Dedifferentiated amniotic fluid mesenchymal stem cell (primary cell): Measurements from ENCODE around the gene SYPL1.

Experiments
- DNase-seq: peaks from one replicate; pipeline ENCODE4 v3.0.0-alpha.2; 2016; ENCODE audit errors: extremely low spot score

Gene SYPL1

DNA sequence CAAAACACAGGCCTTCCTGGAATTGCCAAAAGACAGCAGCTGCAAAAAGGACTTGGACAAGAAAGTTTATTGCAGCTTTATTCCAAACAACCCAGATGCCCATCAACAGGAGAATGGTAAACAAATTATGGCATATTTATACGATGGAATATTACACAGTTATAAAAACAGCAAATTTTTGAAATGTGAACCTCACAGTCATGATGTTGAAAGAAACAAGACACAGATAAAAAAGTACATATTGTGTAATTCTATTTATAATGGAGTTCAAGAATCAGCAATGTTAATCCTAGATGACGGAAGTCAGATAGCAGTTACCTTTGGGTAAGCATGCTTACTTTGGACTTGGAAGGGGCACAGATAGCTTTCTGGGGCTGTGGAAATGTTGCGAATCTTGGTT, 44.4 kb downstream of the SYPL1 start:
- no peak for DNase-seq

GRCh38 chr7:106065575-106066500, 46.3 kb downstream of the SYPL1 start:
- DNase-seq, result peak; percentile 35

DNA sequence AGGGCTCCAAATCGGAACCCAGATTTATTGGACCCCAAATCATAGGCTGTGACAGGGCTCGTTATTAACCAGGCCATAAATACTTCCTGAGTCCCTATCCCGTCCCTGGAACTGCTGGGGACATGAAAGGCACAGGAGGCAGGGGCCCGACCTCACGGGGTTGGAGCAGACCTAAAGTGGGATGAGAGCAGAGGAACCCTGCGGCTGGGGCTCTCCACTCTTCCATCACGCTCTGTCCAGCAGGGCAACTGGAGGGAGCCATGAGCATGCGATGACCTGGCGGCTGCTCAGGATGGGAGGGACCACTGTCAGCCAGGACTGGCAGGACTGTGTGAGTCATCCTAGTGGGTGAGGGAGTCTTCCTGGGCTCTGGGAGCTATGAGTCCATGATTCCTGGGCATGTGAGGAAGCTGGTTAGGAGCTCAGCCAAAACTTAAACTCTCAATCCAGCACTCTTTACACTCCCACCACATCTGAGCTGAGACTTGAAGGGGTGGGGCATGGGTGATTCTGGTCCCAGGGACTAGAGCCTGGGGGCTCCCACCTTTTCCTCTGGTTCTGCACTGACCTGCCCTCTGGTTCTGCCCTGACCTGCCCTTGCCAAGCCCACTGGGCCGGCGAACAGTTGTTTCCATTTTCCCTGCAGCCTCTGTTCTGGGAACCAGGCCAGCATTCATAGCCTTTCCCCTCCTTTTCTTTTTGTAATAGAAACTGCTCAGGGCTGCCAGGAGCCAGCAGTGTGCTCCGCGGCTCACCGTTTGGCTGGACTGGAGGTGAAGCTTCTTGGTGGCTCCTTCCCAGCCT, 47.1 kb downstream of the SYPL1 start:
- peak; percentile 95 for DNase-seq

GRCh38 chr7:106064316-106064715, 47.8 kb downstream of the SYPL1 start:
- DNase-seq, result no peak

- DNase-seq, result no peak
These were observed 48.4 kb downstream of the SYPL1 start for GRCh38 chr7:106063692-106064091.

DNA sequence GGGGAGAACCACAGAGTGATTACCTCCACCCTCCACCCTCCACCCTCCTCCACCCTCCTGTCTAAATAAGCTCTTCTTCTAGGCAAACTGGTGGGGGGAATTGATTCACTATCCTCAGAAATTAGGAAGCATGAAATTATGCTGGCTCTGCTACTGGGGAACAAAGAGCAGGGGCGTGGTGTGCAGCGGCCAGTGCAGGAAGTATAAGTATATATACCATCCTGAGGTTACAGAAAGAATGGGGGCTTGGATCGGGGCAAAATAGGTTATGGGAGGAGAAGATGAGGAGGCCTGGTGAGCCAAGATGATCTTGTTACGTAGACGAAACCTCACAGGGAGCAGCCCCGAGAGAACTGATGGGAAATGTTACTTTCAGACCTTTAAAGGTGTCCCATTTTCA, 49.1 kb downstream of the SYPL1 start:
- no peak for DNase-seq

DNA sequence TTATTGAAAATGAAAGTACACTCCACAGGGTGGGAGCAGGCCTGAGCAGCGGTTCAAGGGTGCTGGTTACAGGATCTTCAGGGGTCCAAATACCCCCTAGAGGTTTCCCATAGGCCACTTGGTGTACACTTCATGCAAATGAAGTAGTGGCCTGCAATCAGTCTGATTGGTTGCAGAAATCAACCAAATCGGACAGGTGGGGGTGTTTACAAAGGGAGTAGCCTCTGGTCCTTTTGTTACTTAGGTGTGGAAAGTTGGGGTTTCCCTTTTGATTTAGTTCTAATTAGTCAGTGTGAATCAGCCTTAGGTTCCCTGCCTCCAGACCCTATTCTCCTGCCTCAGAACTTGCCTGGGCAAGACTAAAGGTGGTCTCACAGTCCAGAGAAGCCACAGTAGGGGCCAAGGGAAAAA, 49.6 kb downstream of the SYPL1 start:
- no peak for DNase-seq

GRCh38 chr7:106062006-106062405, 50.1 kb downstream of the SYPL1 start:
- DNase-seq, result no peak

DNA sequence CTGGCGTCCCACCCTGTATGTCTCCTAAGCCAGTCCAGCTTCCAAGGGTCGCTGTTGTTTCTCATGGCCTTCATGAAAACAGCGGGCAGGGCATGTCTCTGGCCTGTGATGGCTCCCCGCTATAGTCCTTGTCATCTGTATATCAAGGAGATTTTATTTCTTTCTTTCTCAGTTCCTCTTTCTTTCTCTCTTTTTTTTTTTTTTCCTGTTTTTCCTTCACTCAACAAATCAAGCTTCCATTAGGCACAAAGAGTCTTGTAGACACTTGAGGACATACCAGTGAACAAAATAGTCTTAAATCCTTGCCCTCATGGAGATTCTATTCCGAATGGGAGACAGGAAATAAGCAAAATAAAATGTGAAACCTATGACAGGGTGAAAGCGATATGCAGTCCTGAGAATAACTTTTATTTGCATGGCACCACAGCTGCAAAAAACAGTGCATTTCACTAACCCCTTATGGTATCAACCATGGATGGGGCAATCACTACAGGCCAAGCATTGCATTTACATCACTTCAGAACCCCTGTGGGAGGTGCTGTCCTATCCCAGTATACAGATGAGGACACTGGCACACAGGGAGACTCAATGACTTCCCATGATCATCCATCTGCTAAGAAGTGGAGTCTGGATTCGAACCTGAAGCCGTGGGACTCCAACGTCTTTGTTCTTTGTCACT, 50.7 kb downstream of the SYPL1 start:
- DNase-seq, result no peak

DNA sequence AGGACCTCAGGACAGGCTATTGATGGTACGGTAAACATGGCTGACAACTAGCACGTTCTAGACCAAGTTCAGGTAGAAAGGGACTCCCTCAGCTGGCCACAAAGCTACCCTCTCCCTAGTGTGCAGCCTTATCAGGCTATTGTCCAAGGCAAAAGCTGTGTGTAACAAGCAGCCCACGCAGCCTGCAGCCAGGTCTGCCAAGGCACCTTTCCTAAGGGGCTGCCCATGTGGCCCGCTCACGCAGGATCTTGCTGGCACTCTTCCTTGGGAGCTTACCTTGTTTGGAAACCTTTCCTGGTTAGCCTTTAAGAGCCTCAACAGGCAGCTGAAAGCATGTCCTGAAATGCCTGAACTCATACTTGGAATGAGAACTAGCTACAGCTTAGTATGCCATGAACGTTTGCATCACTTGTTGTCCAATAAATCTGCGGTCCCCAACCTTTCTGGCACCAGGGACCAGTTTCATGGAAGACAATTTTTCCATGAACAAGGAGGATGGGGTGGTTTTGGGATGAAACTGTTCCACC, 51.7 kb downstream of the SYPL1 start:
- DNase-seq, result no peak

GRCh38 chr7:106059556-106059955, 52.6 kb downstream of the SYPL1 start:
- no peak for DNase-seq

DNA sequence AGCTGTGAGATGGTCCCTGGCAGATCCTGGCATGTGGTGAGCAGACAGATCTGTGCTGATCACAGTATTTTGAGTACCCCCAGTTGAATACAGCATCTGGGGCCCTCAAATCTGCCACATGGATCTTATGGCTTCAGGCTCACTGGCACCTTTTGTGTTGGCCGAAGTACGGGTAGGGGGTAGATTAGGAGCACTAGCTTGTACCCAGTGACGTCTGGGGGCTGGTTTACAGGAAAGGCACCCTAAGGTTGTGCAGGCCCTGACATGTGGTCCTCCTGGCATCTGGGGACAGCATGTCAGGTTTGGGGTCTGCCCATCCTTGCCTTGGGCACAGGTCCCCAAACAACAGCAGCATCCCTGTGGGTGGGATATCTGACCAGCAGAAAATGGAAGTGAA, 53.2 kb downstream of the SYPL1 start:
- DNase-seq, result no peak

DNA sequence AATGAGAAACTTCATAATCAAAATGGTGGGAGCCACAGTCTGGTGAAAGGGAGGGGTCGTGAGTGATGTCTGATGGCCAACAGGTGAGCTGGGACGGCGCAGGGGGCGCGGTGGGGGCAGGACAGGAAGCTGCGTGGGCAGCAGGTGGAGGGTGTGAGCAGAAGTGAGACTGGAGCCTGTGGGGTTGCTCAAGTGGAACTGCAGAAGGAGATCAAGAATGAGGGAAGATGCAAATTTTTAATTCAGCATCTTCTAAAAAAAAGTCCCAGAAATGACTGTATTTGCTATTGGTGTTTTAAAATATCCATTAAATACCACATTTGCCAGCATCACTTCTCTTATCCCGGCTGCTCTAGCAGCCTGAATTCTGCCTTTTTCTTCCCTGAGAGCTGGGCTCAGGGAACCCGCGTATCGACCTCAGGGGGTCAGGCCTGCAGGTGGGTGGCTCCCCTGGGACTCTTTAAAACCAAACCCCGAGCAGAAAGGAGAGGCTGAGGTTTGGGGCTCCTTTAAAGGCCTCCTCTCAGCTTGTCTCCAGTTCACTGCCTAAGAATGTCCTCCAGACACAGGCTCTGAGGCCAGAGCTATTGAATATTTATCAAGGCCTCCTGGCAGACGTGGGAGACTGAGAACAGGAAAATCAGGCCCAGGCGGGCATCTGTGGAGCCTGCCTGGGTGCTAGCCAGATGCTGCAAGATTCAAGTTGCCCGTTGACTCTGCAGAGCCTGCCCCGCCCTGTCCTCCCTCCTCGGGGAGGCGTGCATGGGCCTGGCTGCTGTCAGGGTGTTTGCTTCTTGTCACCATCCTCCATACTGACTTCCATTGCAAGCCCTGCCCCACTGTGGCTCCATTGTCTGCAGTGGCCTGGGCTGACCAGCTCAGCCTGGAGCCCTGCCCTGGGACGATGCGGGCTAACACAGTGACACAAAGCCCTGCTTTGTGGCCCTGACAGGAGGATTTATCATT, 53.9 kb downstream of the SYPL1 start:
- DNase-seq, result no peak

DNA sequence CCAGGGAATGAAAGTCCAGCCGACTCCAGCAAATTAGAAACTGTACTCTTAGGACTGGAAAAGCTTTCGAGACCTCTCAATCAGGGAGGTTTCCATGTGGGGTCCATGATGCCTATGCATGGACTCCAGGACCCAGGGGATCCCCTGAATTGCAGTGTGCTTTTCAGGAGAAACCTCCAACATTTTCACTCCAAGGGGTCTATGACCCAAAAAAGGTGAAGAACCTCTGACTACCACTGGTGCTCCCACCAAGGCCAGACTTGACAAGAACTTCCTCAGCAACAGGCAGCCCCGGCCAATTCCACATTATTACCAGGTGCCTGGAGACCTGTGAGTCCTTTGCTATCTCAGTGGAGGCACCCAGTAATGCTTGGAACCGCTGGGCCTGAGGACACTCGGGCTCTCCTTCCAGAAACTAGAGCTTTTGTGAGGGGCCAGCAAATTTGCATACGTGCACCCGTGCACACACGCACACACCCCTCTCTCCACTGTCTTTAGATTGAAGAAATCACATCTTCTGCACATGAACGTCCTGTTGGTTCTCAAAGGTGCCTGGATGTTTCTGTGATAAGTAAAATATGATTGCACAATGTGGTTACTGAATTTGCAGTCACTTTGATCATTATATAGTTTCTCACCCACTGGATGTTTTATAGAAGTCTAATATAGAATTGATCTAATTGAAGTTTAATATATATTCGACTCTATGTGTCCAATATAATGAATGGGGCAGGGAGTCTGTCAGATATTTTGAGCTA, 54.7 kb downstream of the SYPL1 start:
- no peak for DNase-seq

GRCh38 chr7:106056513-106057203, 55.5 kb downstream of the SYPL1 start:
- DNase-seq, result peak; percentile 44

DNA sequence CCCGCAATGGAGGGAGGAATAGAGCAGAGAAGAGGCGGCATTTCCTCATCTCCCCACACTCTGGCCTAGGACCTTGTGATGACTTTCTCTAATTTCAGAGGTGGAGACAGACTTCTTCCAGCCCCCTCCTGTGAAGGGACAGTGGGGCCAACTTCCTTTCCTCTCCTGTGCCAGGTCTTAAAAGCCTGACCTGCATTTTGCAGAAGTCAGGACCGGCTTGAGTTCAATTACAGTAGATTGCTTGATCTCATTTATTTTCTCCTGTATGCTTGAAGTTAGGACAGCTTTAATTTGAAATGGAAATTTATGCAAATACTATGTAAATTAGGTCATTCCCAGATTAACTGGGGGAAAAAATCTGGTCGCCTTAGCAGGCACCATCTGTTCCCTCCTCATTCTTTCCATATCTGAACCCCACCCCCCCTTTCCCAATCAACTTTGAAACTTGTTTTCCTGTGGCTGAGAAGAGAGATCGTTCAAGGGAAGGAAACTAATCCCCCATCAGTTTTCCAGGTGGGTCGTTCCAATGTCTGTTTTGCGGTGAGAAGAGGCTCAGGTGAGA, 57.1 kb downstream of the SYPL1 start:
- no peak for DNase-seq

- DNase-seq, result no peak
These were observed 57.8 kb downstream of the SYPL1 start for GRCh38 chr7:106054156-106054910.

DNA sequence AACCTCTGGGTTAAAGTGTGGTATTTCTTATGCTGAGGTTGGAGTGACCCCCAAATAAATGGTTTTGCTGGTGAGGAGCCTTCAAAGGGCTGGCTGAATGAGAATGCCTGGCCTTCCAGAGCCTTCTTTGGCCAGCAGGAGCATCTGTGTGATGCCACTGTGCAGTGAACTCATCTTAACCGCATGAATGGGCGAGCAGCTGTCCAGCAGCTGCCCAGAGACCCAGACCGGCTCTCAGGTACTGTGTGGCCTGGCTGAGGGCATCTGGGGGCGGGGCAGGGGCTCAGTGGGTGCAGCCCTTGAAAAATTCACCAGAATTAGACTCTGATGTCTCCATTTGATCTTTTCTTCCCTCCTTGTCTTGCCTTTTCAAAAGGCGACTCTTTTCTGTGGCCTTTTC, 59.0 kb downstream of the SYPL1 start:
- DNase-seq, result no peak
